Right atrium auricular region (tissue), 2 donors: ENCODE results near the gene RBP5. TPM values are rescaled to one million over a fixed set of nuclear protein-coding genes. Genes with fewer than 3 reads are reported as not detected.
A peak's percentile ranks its signal among the peaks of the same experiment; 100 is the strongest.

ENCODE experiments used
- DNase-seq: peaks from one replicate; pipeline ENCODE4 v3.0.0-alpha.2; 2019; ENCODE audit warnings: low spot score
- H3K27ac ChIP-seq, 2 donors: fragments of 200-600 bp; sonication (generic); 1 replicate in 1 of 2; 2 replicates in 1 of 2; pipeline ENCODE4 v1.5.1; 2016 to 2019
- H3K27me3 ChIP-seq, 2 donors: fragments of 200-600 bp; sonication (generic); one replicate each; pipeline versions ENCODE4 v1.5.1 to v1.6.0; 2017 to 2019
- H3K36me3 ChIP-seq: fragments of 200-600 bp; sonication (generic); one replicate; pipeline ENCODE4 v1.5.1; 2016
- H3K4me1 ChIP-seq, 2 donors: fragments of 200-600 bp; sonication (generic); one replicate each; pipeline versions ENCODE4 v1.5.1 to v1.6.0; 2017 to 2019
- H3K4me3 ChIP-seq, 2 donors: fragments of 200-600 bp; sonication (generic); 1 replicate in 1 of 2; 2 replicates in 1 of 2; pipeline ENCODE4 v1.5.1; 2017 to 2019; ENCODE audit warnings: mild to moderate bottlenecking in 1 of 2, moderate library complexity in 1 of 2
- H3K9me3 ChIP-seq, 2 donors: fragments of 200-600 bp; sonication (generic); one replicate each; pipeline ENCODE4 v1.5.1; 2019
- total RNA-seq, 2 donors: library from RNA; depleted of rRNA; stranded (reverse); fragments of >200 nt; gene quantifications; one replicate each; pipeline ENCODE4 v1.1.0, GENCODE V29; 2016
- TF ChIP-seq, protein P1 (sequence below), 2 donors: fragments of 200-600 bp; sonication (generic); IDR thresholded peaks; one replicate each; pipeline ENCODE4 v1.5.1; 2019; ENCODE audit warnings: antibody characterized with exemption in 2 of 2

RBP5 gene
- total RNA-seq, 2 donors from 2014 or later = not detected

DNA sequence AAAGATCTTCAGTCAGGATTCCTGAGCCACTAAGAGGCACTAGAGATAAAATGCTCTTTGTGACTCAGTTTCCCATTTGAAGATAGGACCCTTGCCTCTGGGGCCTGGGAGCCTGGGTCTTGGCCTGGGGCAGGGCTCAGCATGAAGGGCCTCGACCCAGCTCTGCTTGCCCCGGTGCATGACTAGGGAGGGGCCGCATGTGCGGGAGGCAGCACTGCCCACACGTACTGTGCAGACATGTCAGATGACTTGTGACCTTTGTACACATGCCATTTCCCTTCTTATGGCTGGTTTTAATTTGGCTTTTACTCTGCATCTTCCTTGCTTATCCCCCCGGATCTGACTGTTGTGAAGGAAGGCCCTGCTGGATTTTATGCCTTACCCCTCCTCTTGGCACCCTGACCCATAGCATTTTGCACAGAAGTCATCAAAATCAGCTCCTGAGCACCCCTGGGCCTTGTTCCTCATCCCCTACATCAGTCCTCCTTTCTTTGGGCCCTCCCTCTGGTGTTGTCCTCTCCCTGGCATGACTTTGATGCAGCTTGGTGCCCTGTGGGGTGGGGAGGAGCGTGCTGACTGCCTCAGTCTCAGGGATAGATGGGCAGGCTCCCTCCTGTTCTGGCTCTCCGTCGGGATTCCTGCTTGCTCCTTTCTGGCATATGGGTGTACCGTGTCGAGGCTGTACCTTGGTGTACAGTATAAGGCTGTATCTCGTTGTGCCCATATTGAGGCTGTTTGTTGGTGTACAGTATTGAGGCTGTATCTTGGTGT lies 5.9 kb upstream of the RBP5 start:
- no peaks in the 10 kb centered on the region for H3K9me3 ChIP-seq
- H3K4me3 ChIP-seq = no peak overlapping the region
- peaks cover 0 to 18% of the 10 kb centered on the region in 2 donors for H3K4me1 ChIP-seq
- TF ChIP-seq, protein P1, sequence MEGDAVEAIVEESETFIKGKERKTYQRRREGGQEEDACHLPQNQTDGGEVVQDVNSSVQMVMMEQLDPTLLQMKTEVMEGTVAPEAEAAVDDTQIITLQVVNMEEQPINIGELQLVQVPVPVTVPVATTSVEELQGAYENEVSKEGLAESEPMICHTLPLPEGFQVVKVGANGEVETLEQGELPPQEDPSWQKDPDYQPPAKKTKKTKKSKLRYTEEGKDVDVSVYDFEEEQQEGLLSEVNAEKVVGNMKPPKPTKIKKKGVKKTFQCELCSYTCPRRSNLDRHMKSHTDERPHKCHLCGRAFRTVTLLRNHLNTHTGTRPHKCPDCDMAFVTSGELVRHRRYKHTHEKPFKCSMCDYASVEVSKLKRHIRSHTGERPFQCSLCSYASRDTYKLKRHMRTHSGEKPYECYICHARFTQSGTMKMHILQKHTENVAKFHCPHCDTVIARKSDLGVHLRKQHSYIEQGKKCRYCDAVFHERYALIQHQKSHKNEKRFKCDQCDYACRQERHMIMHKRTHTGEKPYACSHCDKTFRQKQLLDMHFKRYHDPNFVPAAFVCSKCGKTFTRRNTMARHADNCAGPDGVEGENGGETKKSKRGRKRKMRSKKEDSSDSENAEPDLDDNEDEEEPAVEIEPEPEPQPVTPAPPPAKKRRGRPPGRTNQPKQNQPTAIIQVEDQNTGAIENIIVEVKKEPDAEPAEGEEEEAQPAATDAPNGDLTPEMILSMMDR (IDR thresholded peaks at IDR 0.05) = no peak
- no peaks in the 10 kb centered on the region for H3K36me3 ChIP-seq
- DNase-seq = no peak
- H3K27ac ChIP-seq = no peak overlapping the region
- H3K27me3 ChIP-seq = no peaks in the 10 kb centered on the region

DNA sequence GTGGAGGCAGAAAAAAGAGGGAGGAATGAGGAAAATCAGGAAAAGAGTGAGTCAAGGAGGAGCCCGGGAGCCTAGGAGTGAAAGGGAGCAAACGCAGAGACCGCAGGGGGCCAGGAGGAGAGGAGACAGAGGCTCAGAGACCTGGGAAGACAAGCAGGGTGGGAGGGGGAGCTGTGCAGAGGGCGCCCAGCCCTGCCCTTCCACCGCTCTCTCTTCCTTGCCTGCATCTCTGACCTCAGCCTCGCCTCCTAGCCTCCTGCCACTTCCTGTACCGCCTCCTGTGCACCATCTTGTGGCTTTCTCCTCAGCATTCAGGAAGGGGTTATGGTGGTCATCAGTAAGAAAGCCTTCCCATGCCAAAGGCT lies 2.8 kb upstream of the RBP5 start:
- no peaks in the 10 kb centered on the region for H3K36me3 ChIP-seq
- no peak overlapping the region for H3K4me3 ChIP-seq
- DNase-seq = no peak

DNA sequence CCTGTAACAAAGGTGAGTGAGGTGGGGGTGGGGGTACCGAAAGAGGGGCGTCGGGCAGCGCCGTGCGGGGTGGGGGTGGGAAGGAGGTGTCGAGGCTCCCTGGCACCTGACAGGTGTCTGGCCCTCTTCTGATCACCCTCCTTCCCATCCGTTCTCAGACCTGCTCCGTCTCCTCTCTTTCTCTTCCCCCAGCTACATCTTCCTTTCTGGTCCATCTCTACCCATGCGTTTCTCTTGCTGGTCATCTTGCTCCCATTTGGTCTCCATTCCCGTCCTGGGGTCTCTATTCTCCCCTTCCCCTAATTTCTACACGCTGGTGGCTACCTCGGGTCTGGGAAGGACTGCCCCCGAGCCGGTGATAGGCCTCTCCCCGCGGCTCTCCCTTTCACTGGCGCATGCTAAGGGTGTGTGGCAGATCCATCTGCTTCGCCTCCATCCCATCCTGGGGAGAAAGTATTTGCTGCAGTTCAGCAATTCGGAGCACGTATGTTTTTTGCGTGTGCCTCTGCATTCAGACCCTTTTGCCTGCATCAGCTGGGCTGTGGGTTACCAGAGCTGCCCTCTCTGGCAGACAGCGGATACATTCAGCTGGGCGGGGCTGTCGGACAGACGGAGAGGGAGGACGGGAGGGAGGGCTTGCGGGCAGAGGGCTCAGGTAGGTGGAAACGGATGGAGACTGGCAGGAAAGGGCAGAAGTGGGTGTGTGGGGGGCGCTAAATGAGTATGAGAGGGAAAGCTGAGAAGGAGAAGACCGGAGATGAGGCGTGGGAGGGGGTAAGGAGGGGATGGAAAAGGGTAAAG lies 2.2 kb upstream of the RBP5 start:
- Histone ChIP-seq H3K36me3 (no peaks in the 10 kb centered on the region), H3K4me1 (peaks cover 0 to 32% of the 10 kb centered on the region in 2 donors), H3K9me3 (no peaks in the 10 kb centered on the region), H3K27ac (peak overlapping the region; percentile 43 to 78), H3K27me3 (no peaks in the 10 kb centered on the region), H3K4me3 (peak overlapping the region; percentile 60 to 70)
- no peak for DNase-seq
- TF ChIP-seq, protein P1 (IDR thresholded peaks at IDR 0.05) = no peak

More for the DNA sequence above, 2.8 kb upstream of the RBP5 start:
- Histone ChIP-seq H3K27me3 (no peaks in the 10 kb centered on the region), H3K27ac (no peak overlapping the region), H3K9me3 (no peaks in the 10 kb centered on the region), H3K4me1 (peaks cover 0 to 32% of the 10 kb centered on the region in 2 donors)
- TF ChIP-seq, protein P1 (IDR thresholded peaks at IDR 0.05) = no peak

DNA sequence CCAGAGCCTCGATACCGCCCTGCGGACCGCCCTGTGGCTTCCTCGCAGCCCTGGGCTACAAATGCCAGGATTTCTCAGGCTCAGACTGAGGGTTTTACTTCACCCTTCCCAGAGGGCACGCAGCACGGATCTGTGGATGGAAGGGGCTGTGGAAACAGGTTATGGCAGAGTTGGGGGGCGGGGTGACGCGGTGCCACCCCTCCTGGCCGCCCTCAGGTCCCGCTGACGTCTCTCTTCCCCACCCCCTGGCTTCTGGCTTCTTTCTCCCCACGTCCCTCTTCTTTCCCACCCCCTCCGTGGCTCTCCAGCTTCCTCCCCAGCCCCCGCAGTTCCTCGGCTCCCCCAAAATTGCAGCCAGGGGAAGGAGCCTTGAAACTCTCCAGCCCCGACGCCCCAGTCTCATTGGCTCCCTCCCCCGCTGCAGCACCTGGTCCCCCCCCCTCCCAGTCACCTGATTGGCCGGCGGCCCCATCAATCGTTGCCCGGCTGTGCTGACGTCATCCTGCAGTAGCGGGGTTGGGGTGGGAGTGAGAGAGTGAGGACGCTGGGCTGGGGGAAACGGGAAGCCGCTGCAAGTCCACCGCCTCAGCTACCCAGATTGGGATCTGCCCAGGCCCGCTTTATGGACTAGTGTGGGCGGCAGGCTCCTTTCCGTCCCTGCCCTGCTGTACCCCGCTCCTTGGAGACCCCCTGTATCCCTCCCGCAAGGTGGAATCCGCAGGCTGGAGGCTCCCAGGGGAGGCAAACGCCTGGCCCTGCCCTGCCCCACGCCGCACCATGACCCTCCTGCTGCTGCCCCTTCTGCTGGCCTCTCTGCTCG lies 1.4 kb upstream of the RBP5 start, which contains the start of gene CLSTN3:
Gene CLSTN3 (plus strand): TSS at position 500 of the 820 bp plus-strand sequence. CDS start 278 bp downstream, at position 778.
- Histone ChIP-seq H3K27me3 (no peaks in the 10 kb centered on the region), H3K9me3 (no peaks in the 10 kb centered on the region), H3K4me1 (peaks cover 0 to 32% of the 10 kb centered on the region in 2 donors), H3K4me3 (peak within 1 kb of the TSS; percentile 60 to 70), H3K27ac (peak within 1 kb of the TSS; percentile 43 to 78), H3K36me3 (no peaks in the 10 kb centered on the region)
- DNase-seq = peak; percentile 68
- TF ChIP-seq, protein P1 (IDR thresholded peaks at IDR 0.05) = no peak

DNA sequence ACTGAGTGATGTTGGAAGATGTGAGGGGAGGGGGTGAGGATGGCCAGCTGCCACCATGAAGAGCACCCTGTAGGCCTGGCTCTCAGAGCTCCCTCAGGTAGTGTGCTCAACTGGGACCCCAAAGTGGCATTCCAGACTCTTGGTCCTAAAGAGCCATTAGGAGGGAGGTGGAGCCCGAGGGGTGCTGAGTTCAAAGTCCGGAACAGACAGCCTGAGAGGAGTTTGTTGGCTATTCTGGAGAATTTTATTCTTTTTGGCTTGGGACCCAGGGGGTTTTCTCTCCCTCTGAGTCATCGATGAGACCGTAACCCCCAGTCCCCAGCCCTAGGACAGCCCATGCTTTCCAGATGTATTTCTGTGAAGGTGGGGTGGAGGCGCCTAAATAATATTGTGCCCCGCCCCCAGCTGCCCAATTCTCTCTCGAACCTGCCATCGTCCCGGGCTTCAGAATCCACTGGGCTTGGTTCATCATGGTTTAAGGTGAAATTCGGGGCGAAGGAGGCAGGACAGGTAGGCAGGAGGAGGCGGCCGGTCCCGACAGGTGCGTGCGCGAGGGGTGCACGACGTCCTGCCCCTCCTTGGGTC lies 690 bp upstream of the RBP5 start:
- no peaks in the 10 kb centered on the region for H3K36me3 ChIP-seq
- peak overlapping the region; percentile 25 to 78 for H3K27ac ChIP-seq
- TF ChIP-seq, protein P1 (IDR thresholded peaks at IDR 0.05) = no peak
- H3K27me3 ChIP-seq = no peaks in the 10 kb centered on the region
- peak overlapping the region; percentile 60 to 70 for H3K4me3 ChIP-seq
- H3K4me1 ChIP-seq = peaks cover 0 to 32% of the 10 kb centered on the region in 2 donors
- no peaks in the 10 kb centered on the region for H3K9me3 ChIP-seq
- no peak for DNase-seq
